Heart left ventricle (tissue), 16 donors: Measurements from ENCODE around the gene PLCG2. TPM values are rescaled to one million over a fixed set of nuclear protein-coding genes. Genes with fewer than 3 reads are reported as not detected.
A peak's percentile ranks its signal among the peaks of the same experiment; 100 is the strongest.

Experiments
- ATAC-seq, 4 donors: fragments of 200-7000 bp; cut with Tn5 transposase; one replicate each; pipeline ENCODE4 v1.9.1; 2020 to 2022; ENCODE audit warnings: moderate library complexity in 4 of 4, mild to moderate bottlenecking in 3 of 4, moderate number of reproducible peaks in 1 of 4
- DNase-seq, 5 donors: peaks; one replicate each; pipeline ENCODE4 v3.0.0-alpha.2; 2020
- H3K27ac ChIP-seq, 12 donors: fragments of 200-600 bp; sonication (generic) in 4 of 12; one replicate each; pipeline versions ENCODE4 v1.5.0 to v1.8.0; 2016 to 2022; ENCODE audit warnings: mild to moderate bottlenecking in 2 of 12
- H3K27me3 ChIP-seq, 9 donors: fragments of 200-600 bp; sonication (generic) in 2 of 9; one replicate each; pipeline versions ENCODE4 v1.5.1 to v1.8.0; 2016 to 2022; ENCODE audit warnings: mild to moderate bottlenecking in 3 of 9
- H3K36me3 ChIP-seq, 9 donors: fragments of 200-600 bp; sonication (generic) in 2 of 9; one replicate each; pipeline versions ENCODE4 v1.5.0 to v1.8.0; 2018 to 2022; ENCODE audit warnings: mild to moderate bottlenecking in 2 of 9
- H3K4me1 ChIP-seq, 12 donors: fragments of 200-600 bp; sonication (generic) in 4 of 12; one replicate each; pipeline versions ENCODE4 v1.5.0 to v1.8.0; 2016 to 2022; ENCODE audit warnings: mild to moderate bottlenecking in 3 of 12
- H3K4me3 ChIP-seq, 12 donors: fragments of 200-600 bp; sonication (generic) in 4 of 12; one replicate each; pipeline versions ENCODE4 v1.5.0 to v1.8.0; 2017 to 2022; ENCODE audit warnings: mild to moderate bottlenecking in 9 of 12, moderate library complexity in 4 of 12
- H3K9me3 ChIP-seq, 12 donors: fragments of 200-600 bp; sonication (generic) in 4 of 12; one replicate each; pipeline versions ENCODE4 v1.5.0 to v1.8.0; 2016 to 2022; ENCODE audit warnings: mild to moderate bottlenecking in 1 of 12
- CTCF ChIP-seq, 12 donors: fragments of 200-600 bp; sonication (generic) in 4 of 12; IDR thresholded peaks; one replicate each; pipeline versions ENCODE4 v1.5.0 to v1.8.0; 2018 to 2022; ENCODE audit warnings: antibody characterized with exemption in 12 of 12, mild to moderate bottlenecking in 5 of 12
- POLR2A ChIP-seq, 2 donors: fragments of 450-650 bp; IDR thresholded peaks; one replicate each; pipeline ENCODE4 v1.6.1; 2017; ENCODE audit warnings: antibody characterized with exemption in 2 of 2, mild to moderate bottlenecking in 2 of 2, moderate library complexity in 2 of 2
- WGBS, 4 donors: extraction: QIAGEN DNeasy Blood & Tissue Kit in 2 of 4; methylation state at CpG; one replicate each; pipeline versions ENCODE4 v1.1.5 to v1.1.7; 2013 to 2018; 5-methylcytosine and 5-hydroxymethylcytosine counted together
- intact Hi-C, 10 donors: fragments of 100-400 bp; cut with DNase I; formaldehyde crosslinking; loops; one replicate each; pipeline versions ENCODE4 v1.11.1 to v1.14.2; 2022
- polyA plus RNA-seq, 2 donors: library from polyadenylated mRNA; stranded (reverse); fragments of 200-250 nt; gene quantifications; one replicate each; pipeline ENCODE4 v1.2.3, GENCODE V29; 2013
- total RNA-seq, 9 donors: library from RNA; depleted of rRNA in 2 of 9; stranded (reverse); fragments of >200 nt in 2 of 9; fragmentation: NEBNext Ultra II Directional in 3 of 9; extraction: Animal tissue kit (Norgen Biotek cat#: 25700) in 3 of 9; gene quantifications; one replicate each; pipeline versions ENCODE4 v1.1.0 to v1.2.4, GENCODE V29; 2016 to 2023
- donor health status: ischemic (EF 13 %, LVEDD 7.1; RV severe dilation, severe dysfunction).
- donor health status: healthy with polysubstance abuse.
- donor health status: DM: no; HTN: yes; CAD: no.
- donor health status: DM: no; HTN: no; CAD: no.
- donor health status: ischemic (EF 25% LVEDD 6.9; RV normal size, moderate dysfunction).
- donor health status: ischemic (EF 25% LVEDD 5.7; RV mildly dilated, moderate dysfunction).
- donor health status: healthy.
- donor health status: DM: yes; HTN: yes; CAD: no.
- donor health status: ischemic (EF 35%, LVEDD 5.7; RV mildly dilated, moderate dysfunction).
- donor health status: nonischemic (EF 11% LVEDD 7.7; RV severe dilation, severe dysfunction).
- donor health status: DM: yes; HTN: yes; CAD: no.
- donor health status: PGD.
- donor health status: ischemic (EF 29% LVEDD 5.4; RV normal size, mild dysfunction).
- donor health status: nonischemic (EF 23%, LVEDD 6.1; RV moderate dilation, normal function).

The PLCG2 gene
- total and polyA plus RNA-seq, 11 donors, result 2.0 to 35.4 (median 4.7) TPM

GRCh38 chr16:81796035-81796434, 16.9 kb downstream of the PLCG2 start:
- ATAC-seq (no peak), DNase-seq (no peak)
- Histone ChIP-seq H3K4me3 (no peak overlapping the region), H3K27me3 (no peaks in the 10 kb centered on the region), H3K27ac (no peak overlapping the region), H3K9me3 (no peaks in the 10 kb centered on the region), H3K36me3 (peaks cover 0 to 12% (median 0%) of the 10 kb centered on the region in 9 donors), H3K4me1 (peaks cover 0 to 40% (median 6%) of the 10 kb centered on the region in 12 donors)
- 84 to 92% (median 90%) methylated on average over 2 of the region's 2 CpGs for WGBS, 4 donors
- TF ChIP-seq POLR2A (IDR thresholded peaks at IDR 0.05), result no peak
- no peak for TF ChIP-seq CTCF (IDR thresholded peaks at IDR 0.05)
- intact Hi-C loops, result loop anchor here in 1 of 10 donors (10.0 kb wide), 1 partner anchor 59 kb away; no protein-coding TSS in a partner anchor

GRCh38 chr16:81796583-81797346, 17.7 kb downstream of the PLCG2 start:
- no peak for ATAC-seq
- DNase-seq, result no peak
- H3K9me3 ChIP-seq, result no peaks in the 10 kb centered on the region
- H3K36me3 ChIP-seq, result peaks cover 0 to 12% (median 0%) of the 10 kb centered on the region in 9 donors
- TF ChIP-seq POLR2A (IDR thresholded peaks at IDR 0.05) (no peak), CTCF (IDR thresholded peaks at IDR 0.05) (no peak)
- peaks cover 0 to 40% (median 6%) of the 10 kb centered on the region in 12 donors for H3K4me1 ChIP-seq
- H3K4me3 ChIP-seq, result no peak overlapping the region
- peak overlapping the region in 1 of 12 donors; percentile 37 for H3K27ac ChIP-seq
- 80 to 87% (median 84%) methylated on average over 10 of the region's 10 CpGs for WGBS, 4 donors
- no peaks in the 10 kb centered on the region for H3K27me3 ChIP-seq
- intact Hi-C loops, result loop anchor here in 1 of 10 donors (10.0 kb wide), 1 partner anchor 58 kb away; no protein-coding TSS in a partner anchor

GRCh38 chr16:81797443-81797842, 18.4 kb downstream of the PLCG2 start:
- Histone ChIP-seq H3K36me3 (peaks cover 0 to 5% (median 0%) of the 10 kb centered on the region in 9 donors), H3K27me3 (no peaks in the 10 kb centered on the region), H3K27ac (peak overlapping the region in 1 of 12 donors; percentile 37), H3K9me3 (no peaks in the 10 kb centered on the region), H3K4me1 (peaks cover 0 to 40% (median 6%) of the 10 kb centered on the region in 12 donors), H3K4me3 (no peak overlapping the region)
- peak in 3 of 4 donors; percentile 42 to 61 (median 45) for ATAC-seq
- peak in 1 of 5 donors; percentile 33 for DNase-seq
- intact Hi-C loops, result loop anchor here in 1 of 10 donors (10.0 kb wide), 1 partner anchor 57 kb away; no protein-coding TSS in a partner anchor
- 67 to 83% (median 77%) methylated on average over 6 of the region's 6 CpGs for WGBS, 4 donors
- TF ChIP-seq CTCF (IDR thresholded peaks at IDR 0.05) (no peak), POLR2A (IDR thresholded peaks at IDR 0.05) (no peak)
